Esophagus squamous epithelium (tissue), 5 donors: ENCODE data around the gene SYT2. TPM values are rescaled to one million over a fixed set of nuclear protein-coding genes. Genes with fewer than 3 reads are reported as not detected.

Experiments
- DNase-seq: peaks from one replicate; lab custom pipeline; 2025; lab: John Stamatoyannopoulos, UW
- H3K27ac ChIP-seq, 4 donors: fragments of 200-600 bp; sonication (generic); one replicate each; pipeline ENCODE4 v1.5.1; 2016 to 2019; ENCODE audit warnings: mild to moderate bottlenecking in 1 of 4
- H3K27me3 ChIP-seq, 4 donors: fragments of 200-600 bp; sonication (generic); 1 replicate in 3 of 4; 2 replicates in 1 of 4; pipeline versions ENCODE4 v1.5.1 to v1.6.0; 2017 to 2021; ENCODE audit warnings: antibody characterized with exemption in 1 of 4
- H3K36me3 ChIP-seq, 3 donors: fragments of 200-600 bp; sonication (generic); one replicate each; pipeline ENCODE4 v1.5.1; 2016 to 2019
- H3K4me1 ChIP-seq, 3 donors: fragments of 200-600 bp; sonication (generic); one replicate each; pipeline ENCODE4 v1.5.1; 2017 to 2019
- H3K4me3 ChIP-seq, 4 donors: fragments of 200-600 bp; sonication (generic); 1 replicate in 3 of 4; 2 replicates in 1 of 4; pipeline ENCODE4 v1.5.1; 2016 to 2019; ENCODE audit warnings: mild to moderate bottlenecking in 2 of 4, moderate library complexity in 1 of 4
- H3K9me3 ChIP-seq, 3 donors: fragments of 200-600 bp; sonication (generic); one replicate each; pipeline ENCODE4 v1.5.1; 2016 to 2019
- CTCF ChIP-seq, 6 experiments: fragments of 450-650 bp in 4 of 6; fragments of 200-600 bp in 2 of 6; sonication (generic) in 2 of 6; IDR thresholded peaks; one replicate each; pipeline ENCODE4 v1.5.1; 2016 to 2019; ENCODE audit warnings: antibody characterized with exemption in 6 of 6, mild to moderate bottlenecking in 4 of 6, moderate library complexity in 4 of 6
- POLR2A ChIP-seq, 4 donors: fragments of 450-650 bp; IDR thresholded peaks; one replicate each; pipeline ENCODE4 v1.6.1; 2017; ENCODE audit warnings: antibody characterized with exemption in 4 of 4, mild to moderate bottlenecking in 4 of 4, moderate library complexity in 3 of 4
- WGBS, 2 donors: methylation state at CpG; one replicate each; pipeline ENCODE4 v1.1.5; 2018; 5-methylcytosine and 5-hydroxymethylcytosine counted together
- intact Hi-C: fragments of 100-400 bp; cut with DNase I; formaldehyde crosslinking; loops from one replicate; pipeline ENCODE4 v1.15.0; 2022
- total RNA-seq, 4 donors: library from RNA; depleted of rRNA; stranded (reverse); fragments of >200 nt; gene quantifications; one replicate each; pipeline ENCODE4 v1.1.0, GENCODE V29; 2016
- donor health status: DM: yes; HTN: yes; CAD: no.

The SYT2 gene
- total RNA-seq, 4 donors from 2014 or later = not detected

GRCh38 chr1:202565890-202566602 lies 144.2 kb downstream of the SYT2 start:
- 78% methylated on average over 2 of the region's 2 CpGs for WGBS, 2 donors
- no peak for DNase-seq
- H3K27me3 ChIP-seq = no peaks in the 10 kb centered on the region
- H3K4me1 ChIP-seq = peaks cover 0 to 89% (median 34%) of the 10 kb centered on the region in 3 donors
- H3K4me3 ChIP-seq = no peak overlapping the region
- TF ChIP-seq POLR2A (IDR thresholded peaks at IDR 0.05) (no peak), CTCF (IDR thresholded peaks at IDR 0.05) (no peak)
- intact Hi-C loops = loop anchor here (5.0 kb wide), 1 partner anchor 54 kb away; no protein-coding TSS in a partner anchor
- peak overlapping the region in 3 of 4 donors; percentile 27 to 71 (median 71) for H3K27ac ChIP-seq
- H3K9me3 ChIP-seq = no peaks in the 10 kb centered on the region
- H3K36me3 ChIP-seq = peaks cover 0 to 64% (median 4%) of the 10 kb centered on the region in 3 donors

GRCh38 chr1:202564958-202565495 lies 145.2 kb downstream of the SYT2 start:
- 74 to 75% methylated on average over 2 of the region's 2 CpGs for WGBS, 2 donors
- Histone ChIP-seq H3K4me3 (no peak overlapping the region), H3K4me1 (peaks cover 0 to 81% (median 34%) of the 10 kb centered on the region in 3 donors), H3K27ac (peak overlapping the region in 3 of 4 donors; percentile 27 to 76 (median 71)), H3K27me3 (no peaks in the 10 kb centered on the region), H3K36me3 (peaks cover 0 to 58% (median 4%) of the 10 kb centered on the region in 3 donors), H3K9me3 (no peaks in the 10 kb centered on the region)
- no peak for TF ChIP-seq CTCF (IDR thresholded peaks at IDR 0.05)
- TF ChIP-seq POLR2A (IDR thresholded peaks at IDR 0.05) = no peak
- no peak for DNase-seq
- intact Hi-C loops = loop anchor here (5.0 kb wide), 1 partner anchor 53 kb away; no protein-coding TSS in a partner anchor

GRCh38 chr1:202563818-202564217 lies 146.4 kb downstream of the SYT2 start:
- Histone ChIP-seq H3K4me3 (no peak overlapping the region), H3K27me3 (no peaks in the 10 kb centered on the region), H3K9me3 (no peaks in the 10 kb centered on the region), H3K27ac (peak overlapping the region in 3 of 4 donors; percentile 7 to 71 (median 27)), H3K4me1 (peaks cover 0 to 69% (median 26%) of the 10 kb centered on the region in 3 donors), H3K36me3 (peaks cover 0 to 49% (median 4%) of the 10 kb centered on the region in 3 donors)
- 17 to 64% methylated on average over 1 of the region's 1 CpG for WGBS, 2 donors
- TF ChIP-seq CTCF (IDR thresholded peaks at IDR 0.05) (no peak), POLR2A (IDR thresholded peaks at IDR 0.05) (no peak)
- no peak for DNase-seq
- intact Hi-C loops = no loop called here

GRCh38 chr1:202562444-202563060 lies 147.7 kb downstream of the SYT2 start:
- no peaks in the 10 kb centered on the region for H3K9me3 ChIP-seq
- H3K4me1 ChIP-seq = peaks cover 0 to 65% (median 20%) of the 10 kb centered on the region in 3 donors
- H3K4me3 ChIP-seq = no peak overlapping the region
- H3K27me3 ChIP-seq = no peaks in the 10 kb centered on the region
- H3K36me3 ChIP-seq = peaks cover 0 to 46% (median 4%) of the 10 kb centered on the region in 3 donors
- peak overlapping the region in 3 of 4 donors; percentile 27 to 71 (median 40) for H3K27ac ChIP-seq
- intact Hi-C loops = no loop called here
- no peak for DNase-seq
- TF ChIP-seq POLR2A (IDR thresholded peaks at IDR 0.05) (no peak), CTCF (IDR thresholded peaks at IDR 0.05) (no peak)
- 67 to 73% methylated on average over 9 to 13 of the region's 13 CpGs for WGBS, 2 donors
